Posterior vena cava (tissue), 2 donors: ENCODE measurements around the gene WFIKKN1. TPM values are rescaled to one million over a fixed set of nuclear protein-coding genes. Genes with fewer than 3 reads are reported as not detected.

Experiments used
- DNase-seq: peaks from one replicate; pipeline ENCODE4 v3.0.0-alpha.2; 2020; ENCODE audit warnings: low spot score
- intact Hi-C, 2 donors: fragments of 100-400 bp; cut with DNase I; formaldehyde crosslinking; loops; one replicate each; pipeline versions ENCODE4 v1.14.1 to v1.14.2; 2022 to 2023
- long read RNA-seq, 2 donors: library from polyadenylated mRNA; unstranded; transcript quantifications; one replicate each; pipeline ENCODE4 v2.0.0, GENCODE V29; 2020 to 2021
- total RNA-seq, 2 donors: library from RNA; stranded (reverse); fragmentation: NEBNext Ultra II Directional; extraction: Animal tissue kit (Norgen Biotek cat#: 25700); gene quantifications; one replicate each; pipeline ENCODE4 v1.2.1, GENCODE V29; 2021
- donor health status: DM: yes; HTN: yes; CAD: no.
- donor health status: DM: yes; HTN: yes; CAD: no.

WFIKKN1 gene, protein sequence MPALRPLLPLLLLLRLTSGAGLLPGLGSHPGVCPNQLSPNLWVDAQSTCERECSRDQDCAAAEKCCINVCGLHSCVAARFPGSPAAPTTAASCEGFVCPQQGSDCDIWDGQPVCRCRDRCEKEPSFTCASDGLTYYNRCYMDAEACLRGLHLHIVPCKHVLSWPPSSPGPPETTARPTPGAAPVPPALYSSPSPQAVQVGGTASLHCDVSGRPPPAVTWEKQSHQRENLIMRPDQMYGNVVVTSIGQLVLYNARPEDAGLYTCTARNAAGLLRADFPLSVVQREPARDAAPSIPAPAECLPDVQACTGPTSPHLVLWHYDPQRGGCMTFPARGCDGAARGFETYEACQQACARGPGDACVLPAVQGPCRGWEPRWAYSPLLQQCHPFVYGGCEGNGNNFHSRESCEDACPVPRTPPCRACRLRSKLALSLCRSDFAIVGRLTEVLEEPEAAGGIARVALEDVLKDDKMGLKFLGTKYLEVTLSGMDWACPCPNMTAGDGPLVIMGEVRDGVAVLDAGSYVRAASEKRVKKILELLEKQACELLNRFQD
- under 1 TPM; 0.14 TPM for total RNA-seq
- long read RNA-seq, donor 1, full-length matches to known transcripts: 2 of 2 reads
- long read RNA-seq, donor 1, partial matches to known transcripts: 0 of 2 reads
- long read RNA-seq, donor 1, other reads (novel, unspliced or antisense): 0 of 2 reads
- long read RNA-seq, donor 2, full-length matches to known transcripts: 9 of 9 reads
- long read RNA-seq, donor 2, partial matches to known transcripts: 0 of 9 reads
- long read RNA-seq, donor 2, other reads (novel, unspliced or antisense): 0 of 9 reads

DNA sequence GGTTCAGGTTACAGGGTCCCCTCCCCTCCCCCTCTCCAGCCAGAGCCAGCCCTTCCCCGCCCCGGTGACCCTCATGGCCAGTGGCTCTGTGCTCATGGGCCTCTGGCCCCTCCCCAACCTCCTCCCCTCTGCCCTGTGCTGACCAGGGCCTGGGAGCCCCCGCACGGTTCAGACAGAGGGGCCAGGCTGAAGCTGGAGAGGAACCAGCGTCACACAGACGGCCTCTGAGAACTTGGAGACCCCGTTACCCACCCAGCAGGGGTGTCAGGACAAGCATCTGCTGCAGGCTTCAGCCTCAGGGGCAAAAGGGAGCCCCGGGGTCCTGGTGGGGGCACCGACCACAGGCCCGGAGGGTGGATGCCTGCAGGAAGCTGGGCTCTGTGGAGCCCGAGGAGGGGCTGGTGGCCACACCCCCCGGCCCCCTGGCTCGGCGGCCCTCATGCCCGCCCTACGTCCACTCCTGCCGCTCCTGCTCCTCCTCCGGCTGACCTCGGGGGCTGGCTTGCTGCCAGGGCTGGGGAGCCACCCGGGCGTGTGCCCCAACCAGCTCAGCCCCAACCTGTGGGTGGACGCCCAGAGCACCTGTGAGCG lies at the start of gene WFIKKN1:
WFIKKN1 (plus strand) TSS at position 171 of the 591 bp plus-strand sequence; CDS start at position 440, 269 bp downstream.
- intact Hi-C loops: loop anchor here in 1 of 2 donors (5.0 kb wide), 1 partner anchor 39 kb away; the partner anchor contains the start of gene RAB40C
- peak; percentile 85 for DNase-seq

DNA sequence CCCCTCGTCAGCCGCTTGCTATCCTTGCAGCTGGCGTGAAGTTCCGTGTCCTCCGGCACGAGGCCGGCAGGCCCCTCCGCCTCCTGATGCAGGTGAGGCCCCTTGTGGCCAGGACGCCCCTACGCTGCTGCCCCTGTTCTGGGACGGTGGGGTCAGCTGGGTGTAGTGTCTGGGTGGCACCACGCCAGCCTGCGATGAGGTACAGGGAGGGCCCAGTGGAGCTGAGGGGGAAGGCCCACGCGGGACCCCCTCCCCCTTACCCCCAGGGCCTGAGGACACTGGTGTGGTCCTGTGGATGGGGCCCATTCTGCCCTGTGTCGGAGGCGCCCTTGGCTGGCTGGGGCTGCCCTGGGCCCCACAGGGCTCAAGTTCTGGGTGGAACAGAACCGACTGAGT lies 48.6 kb upstream of the WFIKKN1 start:
- intact Hi-C loops: no loop called here

DNA sequence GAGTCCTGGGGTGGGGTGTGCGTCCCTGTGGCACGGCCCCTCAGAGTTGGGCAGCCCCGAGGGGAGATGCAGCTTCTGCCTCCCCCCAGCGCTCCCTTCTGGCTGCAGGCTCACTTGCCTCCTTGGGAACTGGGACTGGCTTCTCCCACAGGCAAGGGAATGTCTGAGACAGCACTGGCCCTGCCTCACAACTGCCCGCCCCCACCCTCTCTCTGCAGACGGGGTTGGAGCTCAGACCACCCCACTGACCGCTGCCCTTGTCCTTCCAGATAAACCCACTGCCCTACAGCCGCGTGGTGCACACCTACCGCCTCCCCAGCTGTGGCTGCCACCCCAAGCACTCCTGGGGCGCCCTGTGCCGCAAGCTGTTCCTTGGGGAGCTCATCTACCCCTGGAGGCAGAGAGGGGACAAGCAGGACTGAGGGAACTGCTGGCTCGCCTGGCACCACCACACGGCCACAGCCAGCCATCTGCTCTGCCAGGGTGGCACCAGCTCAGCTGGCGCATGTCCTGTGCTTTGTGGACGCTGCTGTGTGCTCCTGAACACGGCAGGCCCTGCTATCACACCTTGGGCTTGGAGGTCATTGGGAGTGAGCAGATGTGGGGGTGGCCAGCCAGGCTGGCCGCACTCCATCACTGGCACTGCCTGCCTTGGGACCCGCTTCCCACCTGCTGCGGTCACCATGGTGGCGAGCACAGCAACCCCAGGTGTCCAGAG lies 48.0 kb upstream of the WFIKKN1 start:
- intact Hi-C loops: no loop called here
- DNase-seq: no peak

More for the DNA sequence above, 48.6 kb upstream of the WFIKKN1 start:
- no peak for DNase-seq

DNA sequence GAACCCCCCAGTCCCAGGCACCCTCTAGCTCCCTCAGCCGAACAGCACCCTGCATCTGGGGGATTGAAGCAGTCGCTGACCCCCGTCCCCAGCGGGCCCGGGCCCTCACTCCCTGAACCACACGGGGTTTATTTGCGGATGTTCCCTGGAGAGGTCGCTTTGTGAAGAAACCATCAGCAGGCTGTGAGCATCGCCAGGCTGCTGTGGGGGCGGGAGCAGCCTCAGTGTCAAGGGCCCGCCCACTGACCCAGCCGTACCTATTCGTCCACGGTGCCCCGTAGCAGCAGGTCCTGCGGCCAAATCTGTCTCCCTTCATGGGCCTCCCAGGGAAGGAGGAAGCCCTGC lies 47.3 kb upstream of the WFIKKN1 start:
- no peak for DNase-seq
- intact Hi-C loops: no loop called here

DNA sequence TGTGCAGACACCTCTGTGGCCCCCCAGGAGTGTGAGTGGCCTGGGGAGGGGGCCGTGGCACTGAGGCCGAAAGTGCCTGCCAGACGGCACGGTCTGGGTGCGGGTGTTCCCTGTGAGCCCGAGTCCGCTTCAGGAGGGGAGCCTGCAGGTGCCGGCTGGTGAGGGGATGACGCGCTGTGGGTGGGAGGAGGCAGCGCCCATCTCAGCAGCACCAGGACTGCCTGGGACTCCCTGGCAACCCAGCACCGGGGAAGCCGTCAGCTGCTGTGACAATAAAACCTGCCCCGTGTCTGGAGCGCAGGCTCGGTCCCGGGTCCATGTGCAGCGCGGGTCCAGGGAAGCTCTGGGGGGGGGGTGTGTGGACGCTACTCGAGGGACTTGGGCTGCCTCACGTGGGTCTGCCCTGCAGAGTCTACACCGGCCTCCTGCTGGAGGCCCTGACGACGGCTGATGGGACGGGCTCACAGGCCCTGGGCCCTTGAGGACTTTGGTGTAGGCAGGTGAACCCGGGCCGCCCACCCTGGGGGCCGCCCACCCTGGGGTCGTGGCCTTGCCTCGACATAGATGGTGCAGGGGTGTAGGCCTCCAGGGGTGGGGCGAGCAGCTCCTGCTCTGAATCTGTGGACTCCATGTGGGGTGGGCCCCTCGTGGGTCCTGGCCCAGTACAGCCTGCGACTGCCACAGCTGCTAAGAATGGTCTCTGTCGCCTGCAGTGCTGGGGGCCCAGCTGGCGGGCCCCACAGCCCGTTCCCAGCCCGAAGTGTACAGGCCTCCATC lies 46.8 kb upstream of the WFIKKN1 start:
- intact Hi-C loops: no loop called here
- DNase-seq: peak; percentile 80

DNA sequence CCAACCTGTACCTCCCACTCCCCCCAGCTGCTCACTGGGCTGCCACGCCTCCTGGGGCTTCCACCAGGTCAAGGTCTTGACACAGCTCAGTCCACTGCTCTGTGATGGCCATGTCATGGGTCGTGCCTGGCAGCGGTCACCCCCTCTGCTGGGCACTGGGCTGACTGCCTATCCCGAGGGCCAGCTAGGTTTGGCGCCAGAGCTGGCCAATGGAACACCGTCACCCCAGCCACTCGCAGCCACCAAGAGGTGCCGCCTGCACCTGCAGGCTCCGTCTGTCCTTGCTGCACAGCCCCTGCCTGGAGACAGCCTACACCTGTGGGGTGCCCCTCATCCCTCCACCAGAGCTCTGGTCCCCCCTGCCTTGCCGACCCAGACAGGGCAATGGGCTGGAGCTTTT lies 45.4 kb upstream of the WFIKKN1 start:
- DNase-seq: peak; percentile 78
- intact Hi-C loops: loop anchor here in 1 of 2 donors (5.0 kb wide), 1 partner anchor 62 kb away; the partner anchor contains the start of gene WDR90

DNA sequence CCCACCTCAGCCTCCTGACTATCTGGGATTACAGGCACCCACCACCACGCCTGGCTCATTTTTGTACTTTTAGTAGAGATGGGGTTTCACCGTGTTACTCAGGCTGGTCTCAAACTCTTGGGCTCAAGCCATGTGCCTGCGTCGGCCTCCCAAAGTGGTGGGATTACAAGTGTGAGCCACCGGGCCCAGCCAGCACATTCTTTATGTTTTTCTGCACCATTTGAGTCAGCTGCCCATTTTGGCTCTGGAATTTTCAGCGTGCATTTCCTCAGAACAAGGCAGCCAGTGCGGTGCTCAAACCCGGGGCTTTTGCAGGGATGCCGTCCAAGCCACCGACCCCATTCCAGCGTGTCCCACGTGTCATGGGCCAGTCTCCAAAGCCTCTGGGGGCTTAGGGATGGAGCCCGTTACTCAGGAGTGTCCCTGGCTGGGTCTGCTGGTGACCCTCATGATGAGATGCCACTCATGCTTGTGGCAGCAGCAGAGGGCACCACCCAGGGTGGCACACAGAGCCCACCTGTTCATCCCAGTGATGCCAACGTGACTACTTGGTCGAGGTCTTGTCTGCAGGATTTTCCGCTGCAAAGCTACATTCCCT lies 44.6 kb upstream of the WFIKKN1 start:
- DNase-seq: no peak
- intact Hi-C loops: loop anchor here in 1 of 2 donors (5.0 kb wide), 1 partner anchor 61 kb away; the partner anchor contains the start of gene WDR90

DNA sequence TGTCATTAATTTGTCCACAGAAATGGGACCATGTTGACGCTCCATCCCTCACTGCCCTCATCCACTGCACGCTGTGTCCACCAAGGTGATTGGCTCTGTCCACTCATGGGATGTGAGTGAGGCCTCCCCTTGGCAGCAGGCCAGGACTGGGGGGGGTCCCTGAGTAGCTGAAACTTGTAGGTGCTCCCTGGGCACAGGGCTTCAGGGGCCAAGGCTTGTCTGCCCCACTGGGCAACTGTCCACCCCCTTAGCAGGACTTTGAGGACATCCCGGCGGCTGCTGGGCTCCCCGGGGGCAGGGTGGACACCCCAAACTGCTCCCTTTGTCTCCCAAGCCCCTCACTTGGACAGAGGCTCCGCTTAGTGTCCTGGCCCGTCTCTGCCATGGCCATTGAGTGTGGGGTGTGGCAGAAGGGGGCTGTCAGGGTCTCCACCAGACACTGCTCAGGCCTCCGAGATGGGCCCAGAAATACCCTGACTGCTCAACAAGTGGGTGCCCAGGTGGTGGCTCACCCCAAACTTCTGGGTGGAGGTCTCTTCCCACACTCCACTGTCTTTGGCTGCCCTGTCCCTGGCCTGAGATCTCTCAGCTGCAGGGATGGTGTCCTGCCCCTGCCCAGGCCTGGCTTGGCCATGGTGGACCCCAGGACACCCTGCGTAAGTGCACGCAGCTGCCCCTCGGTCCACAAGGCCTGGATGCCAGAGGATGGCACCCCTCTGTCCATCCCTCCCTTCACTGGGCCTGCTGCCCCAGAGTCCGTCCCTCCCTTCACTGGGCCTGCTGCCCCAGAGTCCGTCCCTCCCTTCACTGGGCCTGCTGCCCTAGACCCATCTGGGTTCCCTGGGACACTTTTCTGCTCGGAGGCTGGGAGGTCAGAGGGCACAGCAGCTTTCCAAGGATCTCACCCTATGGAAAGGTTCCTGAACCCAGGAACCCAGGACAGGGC lies 43.9 kb upstream of the WFIKKN1 start:
- DNase-seq: peak; percentile 83
- intact Hi-C loops: loop anchor here in 1 of 2 donors (5.0 kb wide), 1 partner anchor 60 kb away; the partner anchor contains the start of gene WDR90

DNA sequence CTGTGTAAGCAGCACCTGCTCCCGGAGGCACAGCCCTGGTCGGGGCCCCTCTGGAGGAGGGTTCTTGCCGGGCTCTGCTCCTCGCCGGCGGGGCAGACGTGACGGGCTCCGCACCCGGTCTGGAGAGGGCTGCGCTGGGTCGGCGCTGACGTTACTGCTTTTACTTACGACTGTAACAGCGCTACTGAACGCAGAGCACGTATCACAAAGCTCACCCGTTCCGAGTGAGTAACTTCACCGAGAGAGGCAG lies 42.2 kb upstream of the WFIKKN1 start:
- intact Hi-C loops: loop anchor here in 1 of 2 donors (5.0 kb wide), 1 partner anchor 59 kb away; the partner anchor contains the start of gene WDR90
- peak; percentile 90 for DNase-seq

DNA sequence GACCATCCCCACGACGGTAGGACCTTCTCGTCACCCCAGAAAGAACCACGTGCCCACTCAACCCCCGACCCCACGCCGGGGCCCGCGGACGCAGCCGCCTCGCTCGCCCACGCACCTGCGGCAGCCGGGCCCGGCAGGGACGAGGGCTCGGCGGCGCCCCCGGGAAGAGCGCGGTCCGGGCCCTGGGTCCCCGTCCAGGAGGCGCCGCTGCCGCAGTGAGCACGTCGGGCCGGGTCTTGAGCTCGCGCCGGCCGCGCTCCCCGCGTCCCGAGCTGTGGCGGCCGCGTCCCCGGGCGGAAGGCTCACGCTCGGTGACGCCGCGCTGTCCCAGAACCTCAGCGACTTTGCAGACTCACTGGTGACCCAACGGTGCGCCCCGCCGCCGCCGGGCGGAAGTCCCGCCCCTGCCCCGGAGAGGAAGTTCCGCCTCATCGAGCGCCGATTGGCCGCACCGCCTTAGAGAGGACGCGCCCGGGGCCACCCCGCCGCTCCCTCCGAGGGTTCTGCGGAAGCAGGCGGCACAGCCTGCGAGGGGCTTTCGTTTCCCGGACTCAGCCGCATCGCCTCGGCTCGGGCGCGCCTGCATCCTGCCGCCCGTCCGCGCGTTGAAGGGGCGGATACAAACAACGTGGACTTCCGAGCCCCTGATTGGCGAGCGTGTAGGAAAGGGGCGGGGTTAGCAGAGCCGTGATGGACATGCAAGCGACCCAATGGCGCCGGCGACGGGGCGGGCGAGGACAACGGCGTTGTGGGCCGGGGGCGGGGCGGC lies 41.7 kb upstream of the WFIKKN1 start:
- peak; percentile 99 for DNase-seq
- intact Hi-C loops: loop anchor here in 1 of 2 donors (5.0 kb wide), 1 partner anchor 58 kb away; the partner anchor contains the start of gene WDR90

DNA sequence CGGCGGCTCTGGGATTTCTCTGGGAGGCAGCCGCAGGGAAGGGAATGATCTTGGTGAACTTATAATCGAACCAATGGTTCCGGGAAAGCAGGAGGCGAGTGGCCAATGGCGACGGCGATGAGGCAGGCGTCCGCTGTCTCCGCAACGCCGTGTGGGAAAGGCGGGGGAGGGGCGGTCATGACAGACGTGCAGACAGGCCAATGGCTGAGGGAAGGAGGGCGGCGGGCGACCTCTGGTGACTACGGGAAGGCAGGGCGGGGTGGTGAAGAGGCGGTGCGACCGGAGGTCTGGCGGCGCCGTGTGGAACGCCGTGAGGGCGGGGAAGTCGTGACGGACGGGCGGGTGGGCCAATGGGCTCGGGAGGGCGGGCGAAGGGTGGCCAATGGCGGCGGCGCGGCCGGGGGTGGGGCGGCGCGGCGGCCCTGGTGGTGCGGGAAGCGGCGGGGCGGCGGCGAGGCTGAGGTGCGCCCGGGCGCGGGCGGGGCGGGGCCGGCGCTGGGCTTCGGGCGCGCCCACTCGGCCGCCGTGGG lies 41.1 kb upstream of the WFIKKN1 start, which contains the start of gene RAB40C:
RAB40C (plus strand) TSS at position 409 of the 530 bp plus-strand sequence. CDS start 226 bp downstream, outside the sequence.
- intact Hi-C loops: loop anchor here (2.0 to 5.0 kb wide), 3 partner anchors 43 to 63 kb away; partner anchors contain the start of genes WDR90 (in 1 of the 2) and WFIKKN1 (in 1 of the 2)
- peak; percentile 100 for DNase-seq

DNA sequence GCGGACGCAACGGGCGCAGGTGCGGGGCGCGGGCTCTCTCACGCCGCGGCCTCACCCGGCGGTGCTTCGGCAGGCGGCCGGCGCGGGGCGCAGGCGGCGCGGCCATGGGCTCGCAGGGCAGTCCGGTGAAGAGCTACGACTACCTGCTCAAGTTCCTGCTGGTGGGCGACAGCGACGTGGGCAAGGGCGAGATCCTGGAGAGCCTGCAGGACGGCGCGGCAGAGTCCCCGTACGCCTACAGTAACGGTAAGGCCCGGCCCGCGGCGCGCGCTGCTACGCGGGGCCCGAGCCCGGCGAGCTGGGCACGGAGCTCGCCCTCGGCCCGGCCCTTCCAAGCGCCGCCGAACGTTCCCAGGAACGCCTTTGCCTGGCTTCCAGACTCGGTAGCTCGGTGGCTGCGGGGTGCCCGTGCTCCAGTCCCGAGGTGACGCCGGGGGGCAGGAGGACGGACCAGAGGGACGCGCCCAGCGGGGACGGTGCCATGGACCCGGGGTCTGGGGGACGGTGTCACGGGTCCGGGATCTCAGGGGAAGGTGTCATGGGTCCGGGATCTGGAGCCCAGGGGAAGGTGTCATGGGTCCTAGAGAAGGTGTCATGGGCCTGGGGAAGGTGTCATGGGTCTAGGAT lies 40.5 kb upstream of the WFIKKN1 start:
- DNase-seq: no peak
- intact Hi-C loops: loop anchor here in 1 of 2 donors (2.0 to 5.0 kb wide), 2 partner anchors 42 to 62 kb away; partner anchors contain the start of gene WFIKKN1

DNA sequence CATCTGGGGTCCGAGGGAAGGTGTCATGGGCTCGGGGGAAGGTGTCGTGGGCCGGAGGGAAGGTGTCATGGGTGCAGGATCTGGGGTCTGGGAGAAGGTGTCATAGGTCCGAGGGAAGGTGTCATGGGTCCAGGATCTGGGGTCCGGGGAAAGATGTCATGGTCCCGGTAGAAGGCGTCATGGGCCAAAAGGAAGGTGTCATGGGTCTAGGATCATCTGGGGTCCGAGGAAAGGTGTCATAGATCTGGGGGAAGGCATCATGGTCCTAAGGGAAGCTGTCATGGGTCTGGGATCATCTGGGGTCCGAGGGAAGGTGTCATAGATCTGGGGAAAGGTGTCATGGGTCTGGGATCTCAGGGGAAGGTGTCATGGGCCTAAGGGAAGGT lies 40.0 kb upstream of the WFIKKN1 start:
- DNase-seq: no peak
- intact Hi-C loops: loop anchor here in 1 of 2 donors (2.0 to 5.0 kb wide), 2 partner anchors 41 to 62 kb away; partner anchors contain the start of gene WFIKKN1

DNA sequence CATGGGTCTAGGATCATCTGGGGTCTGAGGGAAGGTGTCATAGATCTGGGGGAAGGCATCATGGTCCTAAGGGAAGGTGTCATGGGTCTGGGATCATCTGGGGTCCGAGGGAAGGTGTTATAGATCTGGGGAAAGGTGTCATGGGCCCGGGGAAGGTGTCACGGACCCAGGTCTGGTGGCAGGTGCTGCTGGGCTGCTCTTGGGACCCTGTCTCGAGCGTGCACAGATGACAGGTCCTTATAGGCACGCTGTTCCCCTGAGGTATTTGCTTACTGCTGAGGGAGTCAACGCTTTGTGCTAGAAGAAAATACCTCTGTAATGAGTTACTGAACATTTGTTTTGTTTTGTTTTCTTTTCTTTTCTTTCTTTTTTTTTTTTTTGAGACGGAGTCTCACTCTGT lies 39.6 kb upstream of the WFIKKN1 start:
- intact Hi-C loops: loop anchor here in 1 of 2 donors (2.0 to 5.0 kb wide), 2 partner anchors 41 to 62 kb away; partner anchors contain the start of gene WFIKKN1
- no peak for DNase-seq
